WTC11 (cell line): ENCODE data around the gene CRYBB1. TPM values are rescaled to one million over a fixed set of nuclear protein-coding genes. Genes with fewer than 3 reads are reported as not detected.
A peak's percentile ranks its signal among the peaks of the same experiment; 100 is the strongest.

Experiments used
- ATAC-seq: fragments of 200-7000 bp; cut with Tn5 transposase; 2 replicates; pipeline ENCODE4 v1.10.0; 2021; ENCODE audit warnings: mild to moderate bottlenecking, moderate library complexity
- CTCF ChIA-PET: fragments of 300-600 bp; sonication (Branson Sonifier 250); formaldehyde crosslinking; loops from one replicate; lab custom pipeline; 2021; ENCODE audit warnings: antibody characterized with exemption; lab: Charles Lee
- POLR2A ChIA-PET: fragments of 350-600 bp; sonication (Branson Sonifier 250); formaldehyde crosslinking; loops from one replicate; lab custom pipeline; 2021; ENCODE audit warnings: antibody characterized with exemption; lab: Charles Lee
- DNase-seq: peaks from one replicate; pipeline ENCODE4 v3.0.0; 2021; ENCODE audit warnings: low spot score
- H3K27ac Mint-ChIP-seq: 2 replicates; pipeline ENCODE4 v1.8.0; 2021; ENCODE audit warnings: mixed read lengths
- H3K27me3 Mint-ChIP-seq: 2 replicates; pipeline ENCODE4 v1.8.0; 2021; ENCODE audit warnings: low read depth, mild to moderate bottlenecking, moderate library complexity, mixed read lengths
- H3K36me3 Mint-ChIP-seq: 2 replicates; pipeline ENCODE4 v1.8.0; 2021; ENCODE audit warnings: mixed read lengths
- H3K4me1 Mint-ChIP-seq: 2 replicates; pipeline ENCODE4 v1.8.0; 2022; ENCODE audit warnings: mixed read lengths
- H3K4me3 Mint-ChIP-seq: 2 replicates; pipeline ENCODE4 v1.8.0; 2021; ENCODE audit warnings: mild to moderate bottlenecking, moderate library complexity, mixed read lengths
- H3K9me3 Mint-ChIP-seq: 2 replicates; pipeline ENCODE4 v1.8.0; 2021; ENCODE audit warnings: mixed read lengths
- CREB1 ChIP-seq: sonication (generic); formaldehyde crosslinking; IDR thresholded peaks from 2 replicates; pipeline ENCODE4 v1.8.0; 2023; ENCODE audit warnings: mild to moderate bottlenecking, missing genetic modification reagents
- E2F5 ChIP-seq: sonication (generic); formaldehyde crosslinking; IDR thresholded peaks from 2 replicates; pipeline ENCODE4 v1.8.1; 2022; ENCODE audit warnings: mild to moderate bottlenecking, moderate library complexity, missing genetic modification reagents
- FOXK1 ChIP-seq: sonication (generic); formaldehyde crosslinking; IDR thresholded peaks from 2 replicates; pipeline ENCODE4 v1.8.0; 2022; ENCODE audit warnings: mild to moderate bottlenecking, moderate library complexity, missing genetic modification reagents
- FOXP1 ChIP-seq: sonication (generic); formaldehyde crosslinking; IDR thresholded peaks from 2 replicates; pipeline ENCODE4 v1.8.0; 2022; ENCODE audit warnings: missing genetic modification reagents, mild to moderate bottlenecking, moderate library complexity, borderline replicate concordance
- GABPB1 ChIP-seq: sonication (generic); formaldehyde crosslinking; IDR thresholded peaks from 2 replicates; pipeline ENCODE4 v1.8.1; 2023; ENCODE audit warnings: mild to moderate bottlenecking, missing genetic modification reagents
- GRHL2 ChIP-seq: fragments of 250-450 bp; sonication (Bioruptor Pico); IDR thresholded peaks from 2 replicates; pipeline ENCODE4 v1.8.0; 2022; ENCODE audit warnings: mild to moderate bottlenecking, moderate library complexity; ENCODE audit not compliant: insufficient replicate concordance, severe bottlenecking
- HMGA2 ChIP-seq: fragments of 250-450 bp; sonication (Bioruptor Pico); IDR thresholded peaks from 2 replicates; pipeline ENCODE4 v1.4.0; 2021; ENCODE audit warnings: mild to moderate bottlenecking, moderate library complexity
- JAZF1 ChIP-seq: fragments of 250-450 bp; sonication (Bioruptor Pico); IDR thresholded peaks from 2 replicates; pipeline ENCODE4 v1.9.0; 2021; ENCODE audit warnings: moderate library complexity, mild to moderate bottlenecking, inconsistent platforms
- MAX ChIP-seq: sonication (generic); formaldehyde crosslinking; IDR thresholded peaks from 2 replicates; pipeline ENCODE4 v1.8.0; 2022; ENCODE audit warnings: mild to moderate bottlenecking, missing genetic modification reagents
- NFYB ChIP-seq: sonication (generic); formaldehyde crosslinking; conservative IDR thresholded peaks from 2 replicates; pipeline ENCODE4 v1.8.0; 2022; ENCODE audit warnings: low read depth, missing genetic modification reagents
- NR2C2 ChIP-seq: sonication (generic); formaldehyde crosslinking; IDR thresholded peaks from 2 replicates; pipeline ENCODE4 v1.8.0; 2022; ENCODE audit warnings: mild to moderate bottlenecking, missing genetic modification reagents
- NR3C1 ChIP-seq: sonication (generic); formaldehyde crosslinking; conservative IDR thresholded peaks from 2 replicates; pipeline ENCODE4 v1.8.1; 2023; ENCODE audit warnings: low read depth, mild to moderate bottlenecking, missing genetic modification reagents
- PRRX2 ChIP-seq: fragments of 250-450 bp; sonication (Bioruptor Pico); IDR thresholded peaks from 2 replicates; pipeline ENCODE4 v1.8.0; 2021; ENCODE audit warnings: mild to moderate bottlenecking
- TEAD1 ChIP-seq: sonication (generic); formaldehyde crosslinking; IDR thresholded peaks from 2 replicates; pipeline ENCODE4 v1.8.0; 2022; ENCODE audit warnings: mild to moderate bottlenecking, missing genetic modification reagents
- TP53 ChIP-seq: sonication (generic); formaldehyde crosslinking; IDR thresholded peaks from 2 replicates; pipeline ENCODE4 v1.8.1; 2023; ENCODE audit warnings: mild to moderate bottlenecking, missing genetic modification reagents
- USF2 ChIP-seq: sonication (generic); formaldehyde crosslinking; IDR thresholded peaks from 2 replicates; pipeline ENCODE4 v1.8.1; 2023; ENCODE audit warnings: mild to moderate bottlenecking, missing genetic modification reagents, moderate library complexity
- ZNF138 ChIP-seq: sonication (generic); formaldehyde crosslinking; conservative IDR thresholded peaks from 2 replicates; pipeline ENCODE4 v1.8.1; 2022; ENCODE audit warnings: mild to moderate bottlenecking, moderate library complexity, missing genetic modification reagents
- ZNF219 ChIP-seq: sonication (generic); formaldehyde crosslinking; IDR thresholded peaks from 2 replicates; pipeline ENCODE4 v1.8.0; 2023; ENCODE audit warnings: missing genetic modification reagents, mild to moderate bottlenecking, borderline replicate concordance
- ZNF232 ChIP-seq: sonication (generic); formaldehyde crosslinking; IDR thresholded peaks from 2 replicates; pipeline ENCODE4 v1.8.0; 2022; ENCODE audit warnings: mild to moderate bottlenecking, missing genetic modification reagents
- ZNF423 ChIP-seq: fragments of 250-450 bp; sonication (Bioruptor Pico); IDR thresholded peaks from 2 replicates; pipeline ENCODE4 v2.1.2; 2022; ENCODE audit warnings: mild to moderate bottlenecking, moderate library complexity
- total RNA-seq: library from RNA; stranded (reverse); gene quantifications from 3 replicates; pipeline ENCODE4 v1.2.3, GENCODE V29; 2021
- TF ChIP-seq, protein P1 (sequence below): sonication (generic); formaldehyde crosslinking; IDR thresholded peaks from 2 replicates; pipeline ENCODE4 v1.8.1; 2023; ENCODE audit warnings: mild to moderate bottlenecking, missing genetic modification reagents, moderate library complexity
- TF ChIP-seq, protein P2 (sequence below): fragments of 250-450 bp; sonication (Bioruptor Pico); IDR thresholded peaks from 2 replicates; pipeline ENCODE4 v1.9.0; 2021; ENCODE audit warnings: moderate library complexity, mild to moderate bottlenecking, inconsistent platforms, borderline replicate concordance
- TF ChIP-seq, protein P3 (sequence below): fragments of 250-450 bp; sonication (Bioruptor Pico); IDR thresholded peaks from 2 replicates; pipeline ENCODE4 v1.9.0; 2021; ENCODE audit warnings: mild to moderate bottlenecking, borderline replicate concordance

Gene CRYBB1
- total RNA-seq, 1 experiment from 2014 or later: 4.0 TPM

- H3K4me3 Mint-ChIP-seq: peak overlapping the region; percentile 53
- H3K9me3 Mint-ChIP-seq: no peaks in the 10 kb centered on the region
- H3K27me3 Mint-ChIP-seq: peaks cover 11% of the 10 kb centered on the region
- peaks cover 66% of the 10 kb centered on the region for H3K4me1 Mint-ChIP-seq
- H3K27ac Mint-ChIP-seq: peak overlapping the region; percentile 46
- DNase-seq: no peak
- TF ChIP-seq HMGA2 (CRISPR knock-in tag) (no peak), PRRX2 (CRISPR knock-in tag) (no peak), NFYB (no peak), ZNF219 (CRISPR knock-in tag) (no peak), ZNF232 (CRISPR knock-in tag) (no peak), FOXK1 (no peak), NR3C1 (CRISPR knock-in tag) (no peak), TEAD1 (no peak), CREB1 (CRISPR knock-in tag) (no peak), USF2 (CRISPR knock-in tag) (no peak), MAX (CRISPR knock-in tag) (no peak), GABPB1 (CRISPR knock-in tag) (no peak), FOXP1 (CRISPR knock-in tag) (no peak), GRHL2 (CRISPR knock-in tag) (no peak)
- TF ChIP-seq, protein P1, sequence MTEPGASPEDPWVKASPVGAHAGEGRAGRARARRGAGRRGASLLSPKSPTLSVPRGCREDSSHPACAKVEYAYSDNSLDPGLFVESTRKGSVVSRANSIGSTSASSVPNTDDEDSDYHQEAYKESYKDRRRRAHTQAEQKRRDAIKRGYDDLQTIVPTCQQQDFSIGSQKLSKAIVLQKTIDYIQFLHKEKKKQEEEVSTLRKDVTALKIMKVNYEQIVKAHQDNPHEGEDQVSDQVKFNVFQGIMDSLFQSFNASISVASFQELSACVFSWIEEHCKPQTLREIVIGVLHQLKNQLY (CRISPR knock-in tag): no peak
- TF ChIP-seq, protein P2, sequence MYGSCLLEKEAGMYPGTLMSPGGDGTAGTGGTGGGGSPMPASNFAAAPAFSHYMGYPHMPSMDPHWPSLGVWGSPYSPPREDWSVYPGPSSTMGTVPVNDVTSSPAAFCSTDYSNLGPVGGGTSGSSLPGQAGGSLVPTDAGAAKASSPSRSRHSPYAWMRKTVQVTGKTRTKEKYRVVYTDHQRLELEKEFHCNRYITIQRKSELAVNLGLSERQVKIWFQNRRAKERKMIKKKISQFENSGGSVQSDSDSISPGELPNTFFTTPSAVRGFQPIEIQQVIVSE (CRISPR knock-in tag): no peak
- TF ChIP-seq, protein P3, sequence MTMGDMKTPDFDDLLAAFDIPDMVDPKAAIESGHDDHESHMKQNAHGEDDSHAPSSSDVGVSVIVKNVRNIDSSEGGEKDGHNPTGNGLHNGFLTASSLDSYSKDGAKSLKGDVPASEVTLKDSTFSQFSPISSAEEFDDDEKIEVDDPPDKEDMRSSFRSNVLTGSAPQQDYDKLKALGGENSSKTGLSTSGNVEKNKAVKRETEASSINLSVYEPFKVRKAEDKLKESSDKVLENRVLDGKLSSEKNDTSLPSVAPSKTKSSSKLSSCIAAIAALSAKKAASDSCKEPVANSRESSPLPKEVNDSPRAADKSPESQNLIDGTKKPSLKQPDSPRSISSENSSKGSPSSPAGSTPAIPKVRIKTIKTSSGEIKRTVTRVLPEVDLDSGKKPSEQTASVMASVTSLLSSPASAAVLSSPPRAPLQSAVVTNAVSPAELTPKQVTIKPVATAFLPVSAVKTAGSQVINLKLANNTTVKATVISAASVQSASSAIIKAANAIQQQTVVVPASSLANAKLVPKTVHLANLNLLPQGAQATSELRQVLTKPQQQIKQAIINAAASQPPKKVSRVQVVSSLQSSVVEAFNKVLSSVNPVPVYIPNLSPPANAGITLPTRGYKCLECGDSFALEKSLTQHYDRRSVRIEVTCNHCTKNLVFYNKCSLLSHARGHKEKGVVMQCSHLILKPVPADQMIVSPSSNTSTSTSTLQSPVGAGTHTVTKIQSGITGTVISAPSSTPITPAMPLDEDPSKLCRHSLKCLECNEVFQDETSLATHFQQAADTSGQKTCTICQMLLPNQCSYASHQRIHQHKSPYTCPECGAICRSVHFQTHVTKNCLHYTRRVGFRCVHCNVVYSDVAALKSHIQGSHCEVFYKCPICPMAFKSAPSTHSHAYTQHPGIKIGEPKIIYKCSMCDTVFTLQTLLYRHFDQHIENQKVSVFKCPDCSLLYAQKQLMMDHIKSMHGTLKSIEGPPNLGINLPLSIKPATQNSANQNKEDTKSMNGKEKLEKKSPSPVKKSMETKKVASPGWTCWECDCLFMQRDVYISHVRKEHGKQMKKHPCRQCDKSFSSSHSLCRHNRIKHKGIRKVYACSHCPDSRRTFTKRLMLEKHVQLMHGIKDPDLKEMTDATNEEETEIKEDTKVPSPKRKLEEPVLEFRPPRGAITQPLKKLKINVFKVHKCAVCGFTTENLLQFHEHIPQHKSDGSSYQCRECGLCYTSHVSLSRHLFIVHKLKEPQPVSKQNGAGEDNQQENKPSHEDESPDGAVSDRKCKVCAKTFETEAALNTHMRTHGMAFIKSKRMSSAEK (CRISPR knock-in tag): no peak
- TF ChIP-seq, all 79 proteins: peak for 0
- no peak for ATAC-seq
- ChIA-PET POLR2A (no interaction called here), CTCF (no interaction called here)
- no peaks in the 10 kb centered on the region for H3K36me3 Mint-ChIP-seq
Measured at GRCh38 chr22:26648528-26649388, 30.9 kb upstream of the CRYBB1 start.

DNA sequence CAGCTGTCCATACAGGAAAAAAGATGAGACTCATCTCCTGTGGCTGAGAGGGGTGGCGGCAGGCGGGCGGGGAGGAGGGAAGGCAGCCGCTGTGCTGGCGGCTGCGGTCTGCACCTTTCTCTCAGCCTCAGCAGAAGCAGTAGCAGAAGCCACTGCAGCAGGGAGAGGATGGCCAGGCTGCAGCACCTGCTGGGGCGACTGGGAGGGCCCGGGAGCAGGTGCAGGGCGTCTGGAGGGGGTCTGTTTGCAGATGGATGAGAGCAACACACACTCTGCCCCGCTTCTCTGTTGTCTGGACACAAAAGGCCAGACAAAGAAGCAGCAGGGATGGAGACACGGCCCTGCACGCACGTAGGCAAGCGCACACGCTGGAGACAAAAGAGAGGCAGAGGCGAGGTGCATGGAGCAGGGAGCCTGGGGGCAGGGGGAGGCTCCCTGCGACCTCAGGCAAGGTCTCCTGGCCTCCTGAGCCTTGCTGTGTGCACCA lies 30.2 kb upstream of the CRYBB1 start:
- peak overlapping the region; percentile 53 for H3K4me3 Mint-ChIP-seq
- H3K9me3 Mint-ChIP-seq: no peaks in the 10 kb centered on the region
- peak overlapping the region; percentile 77 for H3K27ac Mint-ChIP-seq
- CTCF ChIA-PET: interaction anchor here (0.8 to 1.2 kb wide), 2 partner anchors 25 to 165 kb away, joined by 3 read pairs; partner anchors contain the start of gene HPS4
- peaks cover 7% of the 10 kb centered on the region for H3K27me3 Mint-ChIP-seq
- POLR2A ChIA-PET: interaction anchor here (1.2 kb wide), 1 partner anchor 9 kb away, joined by 5 read pairs; the partner anchor contains the start of gene MIAT
- DNase-seq (peak; percentile 72), ATAC-seq (peak; percentile 43)
- H3K36me3 Mint-ChIP-seq: no peaks in the 10 kb centered on the region
- H3K4me1 Mint-ChIP-seq: peaks cover 73% of the 10 kb centered on the region
- no peak for TF ChIP-seq JAZF1
- TF ChIP-seq TP53 (CRISPR knock-in tag): 0 out of 2 replicates have a peak, but pooled peaks have one; percentile 30
- TF ChIP-seq NR2C2 (CRISPR knock-in tag): no peak
- peak; percentile 53; the same call in 1 of the 2 replicates for TF ChIP-seq E2F5
- TF ChIP-seq ZNF423 (CRISPR knock-in tag): peak; percentile 92
- TF ChIP-seq ZNF232 (CRISPR knock-in tag): 0 out of 2 replicates have a peak, but pooled peaks have one; percentile 36
- no peak for TF ChIP-seq CREB1 (CRISPR knock-in tag)
- 0 out of 2 replicates have a peak, but pooled peaks have one; percentile 58 for TF ChIP-seq ZNF138 (CRISPR knock-in tag)
- TF ChIP-seq GRHL2 (CRISPR knock-in tag): no peak
